AG04449 (cell line): ENCODE data around the gene UNC119.

Source experiments
- CTCF ChIA-PET: fragments of 350-600 bp; formaldehyde crosslinking; extraction: SDS; loops from one replicate; lab custom pipeline; 2021; ENCODE audit warnings: antibody characterized with exemption; lab: Yijun Ruan, JAX
- POLR2A ChIA-PET: fragments of 400-600, 350-600 bp; formaldehyde crosslinking; extraction: SDS; loops from one replicate; lab custom pipeline; 2020; ENCODE audit warnings: antibody characterized with exemption, inconsistent platforms; lab: Yijun Ruan, JAX
- DNase-seq: peaks from one replicate; pipeline ENCODE4 v3.0.0-alpha.2; 2010; ENCODE audit warnings: low read depth, low spot score
- H3K4me3 ChIP-seq: 2 replicates; pipeline ENCODE4 v1.5.1; 2011; ENCODE audit warnings: low read depth, mild to moderate bottlenecking, control low read depth, low read length
- CTCF ChIP-seq: IDR thresholded peaks from one replicate; pipeline ENCODE4 v1.5.1; 2011; ENCODE audit warnings: mild to moderate bottlenecking, moderate library complexity, low read length, control low read depth, inconsistent platforms; ENCODE audit not compliant: insufficient read depth; ENCODE audit errors: missing control alignments

The UNC119 gene

GRCh38 chr17:28511858-28512461 lies 40.5 kb downstream of the UNC119 start:
- DNase-seq: no peak
- H3K4me3 ChIP-seq: no peak overlapping the region
- CTCF ChIA-PET: interaction anchor here (2.3 kb wide), 1 partner anchor 10 kb away, joined by 13 read pairs; no protein-coding TSS in a partner anchor
- TF ChIP-seq CTCF: no peak
- POLR2A ChIA-PET: no interaction called here

- ChIA-PET POLR2A (no interaction called here), CTCF (interaction anchor here (0.8 to 4.6 kb wide), 3 partner anchors 14 to 30 kb away, joined by 3 to 20 read pairs (median 3); no protein-coding TSS in a partner anchor)
- DNase-seq: no peak
- no peak overlapping the region for H3K4me3 ChIP-seq
- TF ChIP-seq CTCF: no peak
Measured at GRCh38 chr17:28509789-28510188, 42.6 kb downstream of the UNC119 start.

- POLR2A ChIA-PET: no interaction called here
- no peak for DNase-seq
- CTCF ChIA-PET: interaction anchor here (4.6 to 6.9 kb wide), 2 partner anchors 14 to 32 kb away, joined by 20 to 43 read pairs; no protein-coding TSS in a partner anchor
Measured at GRCh38 chr17:28508211-28508724, 44.2 kb downstream of the UNC119 start.

GRCh38 chr17:28507567-28508203 lies 44.7 kb downstream of the UNC119 start:
- POLR2A ChIA-PET: no interaction called here
- TF ChIP-seq CTCF: no peak
- DNase-seq: no peak
- CTCF ChIA-PET: interaction anchor here (1.1 to 6.9 kb wide), 4 partner anchors 13 to 112 kb away, joined by 3 to 43 read pairs (median 12); no protein-coding TSS in a partner anchor
- no peak overlapping the region for H3K4me3 ChIP-seq

More at GRCh38 chr17:28508211-28508724, 44.2 kb downstream of the UNC119 start:
- H3K4me3 ChIP-seq: no peak overlapping the region
- no peak for TF ChIP-seq CTCF

- CTCF ChIA-PET: interaction anchor here (1.1 to 6.9 kb wide), 4 partner anchors 12 to 113 kb away, joined by 3 to 43 read pairs (median 12); no protein-coding TSS in a partner anchor
- no peak for TF ChIP-seq CTCF
- POLR2A ChIA-PET: no interaction called here
- H3K4me3 ChIP-seq: no peak overlapping the region
- no peak for DNase-seq
Measured at GRCh38 chr17:28506763-28507487, 45.5 kb downstream of the UNC119 start.
